Esophagus (tissue), 2 donors: ENCODE data around the gene NEGR1. TPM values are rescaled to one million over a fixed set of nuclear protein-coding genes. Genes with fewer than 3 reads are reported as not detected.

Experiments used
- H3K27ac ChIP-seq, 2 donors: one replicate each; pipeline ENCODE4 v1.5.1; 2013; ENCODE audit warnings: low read depth in 2 of 2, mild to moderate bottlenecking in 2 of 2, inconsistent platforms in 1 of 2, low read length in 1 of 2, moderate library complexity in 1 of 2
- H3K27me3 ChIP-seq, 2 donors: one replicate each; pipeline ENCODE4 v1.6.1; 2013; ENCODE audit warnings: low read length in 2 of 2, control low read depth in 1 of 2, mild to moderate bottlenecking in 1 of 2; ENCODE audit not compliant: insufficient read depth in 2 of 2, control insufficient read depth in 1 of 2
- H3K36me3 ChIP-seq, 2 donors: one replicate each; pipeline ENCODE4 v1.6.1; 2013; ENCODE audit warnings: low read length in 1 of 2; ENCODE audit not compliant: control insufficient read depth in 2 of 2, insufficient read depth in 2 of 2
- H3K4me1 ChIP-seq, 2 donors: one replicate each; pipeline ENCODE4 v1.6.1; 2013; ENCODE audit warnings: low read length in 1 of 2; ENCODE audit not compliant: control insufficient read depth in 2 of 2, insufficient read depth in 2 of 2
- H3K4me3 ChIP-seq, 2 donors: one replicate each; pipeline ENCODE4 v1.5.1; 2013; ENCODE audit warnings: low read length in 2 of 2, mild to moderate bottlenecking in 2 of 2, low read depth in 1 of 2, moderate library complexity in 1 of 2
- H3K9me3 ChIP-seq, 2 donors: one replicate each; pipeline ENCODE4 v1.6.1; 2013; ENCODE audit warnings: mild to moderate bottlenecking in 2 of 2, low read depth in 1 of 2, low read length in 1 of 2, moderate library complexity in 1 of 2; ENCODE audit not compliant: control insufficient read depth in 2 of 2, insufficient read depth in 1 of 2
- WGBS, 2 donors: extraction: QIAGEN DNeasy Blood & Tissue Kit; methylation state at CpG; one replicate each; pipeline ENCODE4 v1.1.7; 2013; 5-methylcytosine and 5-hydroxymethylcytosine counted together
- polyA plus RNA-seq, 2 donors: library from polyadenylated mRNA; stranded (reverse); fragments of 200-250 nt; gene quantifications; one replicate each; pipeline ENCODE4 v1.2.3, GENCODE V29; 2013
- donor health status: healthy with polysubstance abuse.
- donor health status: Bipolar disorder and iron deficiency.

NEGR1 gene
- polyA plus RNA-seq, 2 donors: 0.59 to 1.4 TPM

- Histone ChIP-seq H3K4me3 (no peak overlapping the region), H3K9me3 (peaks cover 0 to 10% of the 10 kb centered on the region in 2 donors), H3K4me1 (no peaks in the 10 kb centered on the region), H3K27me3 (no peaks in the 10 kb centered on the region), H3K36me3 (no peaks in the 10 kb centered on the region), H3K27ac (no peak overlapping the region)
Measured at GRCh38 chr1:71393301-71393700, 889.0 kb downstream of the NEGR1 start.

DNA sequence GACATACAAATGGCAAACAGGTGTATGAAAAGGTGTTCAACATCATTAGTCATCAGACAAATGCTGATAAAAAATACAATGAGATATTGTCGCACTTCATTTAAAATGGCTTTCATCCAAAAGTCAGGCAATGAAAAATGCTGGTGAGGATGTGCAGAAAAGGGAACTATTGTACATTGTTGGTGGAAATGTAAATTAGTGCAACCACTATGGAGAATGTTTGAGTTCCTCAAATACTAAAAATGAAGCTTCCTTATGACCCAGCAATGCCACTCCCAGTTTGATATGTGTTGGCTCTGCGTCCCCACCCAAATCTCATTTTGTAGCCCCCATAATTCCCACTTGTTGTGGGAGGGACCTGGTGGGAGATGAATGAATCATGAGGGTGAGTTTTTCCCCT lies 891.8 kb downstream of the NEGR1 start:
- no peaks in the 10 kb centered on the region for H3K27me3 ChIP-seq
- WGBS, 2 donors: 69 to 83% methylated on average over 2 of the region's 2 CpGs
- no peak overlapping the region for H3K27ac ChIP-seq
- no peaks in the 10 kb centered on the region for H3K36me3 ChIP-seq
- H3K9me3 ChIP-seq: peaks cover 0 to 7% of the 10 kb centered on the region in 2 donors
- no peaks in the 10 kb centered on the region for H3K4me1 ChIP-seq
- no peak overlapping the region for H3K4me3 ChIP-seq

DNA sequence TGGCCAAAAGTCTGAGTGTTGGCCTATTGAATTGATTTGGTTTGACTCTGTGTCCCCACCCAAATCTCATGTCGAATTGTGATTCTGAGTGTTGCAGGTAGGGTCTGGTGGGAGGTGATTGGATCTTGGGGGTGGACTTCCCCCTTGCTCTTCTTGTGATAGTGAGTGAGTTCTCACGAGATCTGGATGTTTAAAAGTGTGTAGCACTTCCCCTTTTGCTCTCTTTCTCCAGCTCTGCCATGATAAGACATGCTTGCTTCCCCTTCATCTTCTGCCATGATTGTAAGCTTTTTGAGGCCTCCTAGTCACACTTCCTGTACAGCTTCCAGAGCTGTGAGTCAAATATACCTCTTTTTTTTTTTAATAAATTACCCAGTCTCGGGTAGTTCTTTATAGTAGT lies 904.5 kb downstream of the NEGR1 start:
- H3K4me1 ChIP-seq: no peaks in the 10 kb centered on the region
- no peaks in the 10 kb centered on the region for H3K27me3 ChIP-seq
- H3K36me3 ChIP-seq: no peaks in the 10 kb centered on the region
- no peak overlapping the region for H3K27ac ChIP-seq
- H3K9me3 ChIP-seq: peaks cover 0 to 2% of the 10 kb centered on the region in 2 donors
- 66 to 75% methylated on average over 3 of the region's 3 CpGs for WGBS, 2 donors
- H3K4me3 ChIP-seq: no peak overlapping the region

- no peaks in the 10 kb centered on the region for H3K9me3 ChIP-seq
- no peak overlapping the region for H3K4me3 ChIP-seq
- 83 to 89% methylated on average over 2 of the region's 2 CpGs for WGBS, 2 donors
- H3K36me3 ChIP-seq: no peaks in the 10 kb centered on the region
- H3K27ac ChIP-seq: no peak overlapping the region
- no peaks in the 10 kb centered on the region for H3K27me3 ChIP-seq
- H3K4me1 ChIP-seq: no peaks in the 10 kb centered on the region
Measured at GRCh38 chr1:71372496-71372895, 909.8 kb downstream of the NEGR1 start.

- Histone ChIP-seq H3K27me3 (no peaks in the 10 kb centered on the region), H3K27ac (no peak overlapping the region), H3K36me3 (no peaks in the 10 kb centered on the region), H3K9me3 (no peaks in the 10 kb centered on the region), H3K4me1 (no peaks in the 10 kb centered on the region), H3K4me3 (no peak overlapping the region)
- 83 to 88% methylated on average over 1 of the region's 1 CpG for WGBS, 2 donors
Measured at GRCh38 chr1:71371581-71371980, 910.8 kb downstream of the NEGR1 start.

- Histone ChIP-seq H3K27ac (no peak overlapping the region), H3K27me3 (no peaks in the 10 kb centered on the region), H3K4me1 (no peaks in the 10 kb centered on the region), H3K9me3 (no peaks in the 10 kb centered on the region), H3K36me3 (no peaks in the 10 kb centered on the region), H3K4me3 (no peak overlapping the region)
- 75 to 79% methylated on average over 2 of the region's 2 CpGs for WGBS, 2 donors
Measured at GRCh38 chr1:71364236-71364635, 918.1 kb downstream of the NEGR1 start.

DNA sequence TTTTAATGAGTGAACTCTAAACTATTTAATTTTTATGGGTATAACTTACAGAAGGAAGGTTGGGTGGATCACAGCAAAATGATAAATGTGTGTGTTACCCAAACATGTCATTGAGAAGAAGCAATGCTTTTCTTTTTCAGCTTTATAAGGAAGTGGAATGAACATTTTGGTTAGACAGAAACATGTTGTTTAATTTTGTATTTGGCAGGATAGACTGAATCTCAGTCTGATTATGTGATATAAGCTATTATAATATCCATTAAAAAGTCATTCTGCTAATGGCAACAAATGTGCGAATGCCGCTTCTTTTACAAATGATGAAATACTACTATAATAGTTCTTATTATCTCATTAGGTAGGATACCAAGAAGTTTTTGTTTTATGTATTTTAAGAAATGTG lies 919.6 kb downstream of the NEGR1 start:
- Histone ChIP-seq H3K27ac (no peak overlapping the region), H3K9me3 (no peaks in the 10 kb centered on the region), H3K4me3 (no peak overlapping the region), H3K4me1 (no peaks in the 10 kb centered on the region), H3K36me3 (no peaks in the 10 kb centered on the region), H3K27me3 (no peaks in the 10 kb centered on the region)
- 65 to 70% methylated on average over 2 of the region's 2 CpGs for WGBS, 2 donors

DNA sequence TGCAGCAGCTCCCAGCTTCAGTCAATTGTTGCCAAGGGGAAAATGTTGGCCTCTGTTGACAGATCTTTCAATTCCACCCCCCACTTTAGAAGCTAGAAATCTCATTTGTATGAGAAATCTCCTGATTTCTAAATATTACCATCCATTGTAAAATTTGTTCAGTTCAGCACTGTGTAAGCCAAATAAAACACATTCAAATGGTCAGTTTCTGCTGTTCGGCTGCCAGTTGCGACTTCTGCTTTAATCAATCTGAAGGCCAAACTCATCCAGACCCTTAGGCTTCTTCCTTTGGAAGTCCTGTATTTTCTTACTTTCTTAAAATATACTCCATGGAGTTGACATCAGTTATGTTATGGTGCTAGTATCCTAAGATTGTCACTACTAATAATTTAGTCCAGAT lies 920.3 kb downstream of the NEGR1 start:
- H3K9me3 ChIP-seq: no peaks in the 10 kb centered on the region
- no peaks in the 10 kb centered on the region for H3K27me3 ChIP-seq
- no peaks in the 10 kb centered on the region for H3K36me3 ChIP-seq
- H3K27ac ChIP-seq: no peak overlapping the region
- H3K4me3 ChIP-seq: no peak overlapping the region
- no peaks in the 10 kb centered on the region for H3K4me1 ChIP-seq
- 69 to 74% methylated on average over 2 of the region's 2 CpGs for WGBS, 2 donors

DNA sequence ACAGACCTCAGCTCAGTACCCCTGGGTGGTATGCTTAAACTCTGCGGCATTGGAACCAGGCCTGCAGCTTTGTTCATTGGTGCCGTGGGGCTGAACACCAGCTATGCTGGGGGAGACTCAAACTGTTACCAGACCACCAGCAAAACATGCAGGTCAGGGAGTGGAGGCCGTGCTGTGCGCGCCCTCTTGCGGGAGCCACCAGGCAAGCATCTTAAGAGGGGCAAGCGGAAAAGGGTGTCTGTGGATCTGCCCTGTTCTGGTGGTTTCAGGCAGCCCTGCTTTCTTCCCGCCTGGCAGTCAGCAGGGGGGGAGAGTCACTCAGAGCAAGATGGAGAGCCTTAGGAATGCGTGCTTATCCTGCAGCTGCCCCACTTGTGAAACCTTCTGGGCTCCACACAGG lies 924.6 kb downstream of the NEGR1 start:
- WGBS, 2 donors: 81 to 92% methylated on average over 9 of the region's 9 CpGs
- Histone ChIP-seq H3K9me3 (no peaks in the 10 kb centered on the region), H3K36me3 (no peaks in the 10 kb centered on the region), H3K27ac (no peak overlapping the region), H3K27me3 (no peaks in the 10 kb centered on the region), H3K4me1 (no peaks in the 10 kb centered on the region), H3K4me3 (no peak overlapping the region)

- no peaks in the 10 kb centered on the region for H3K27me3 ChIP-seq
- WGBS, 2 donors: 43 to 60% methylated on average over 1 of the region's 1 CpG
- no peaks in the 10 kb centered on the region for H3K4me1 ChIP-seq
- no peak overlapping the region for H3K4me3 ChIP-seq
- H3K27ac ChIP-seq: no peak overlapping the region
- no peaks in the 10 kb centered on the region for H3K9me3 ChIP-seq
- no peaks in the 10 kb centered on the region for H3K36me3 ChIP-seq
Measured at GRCh38 chr1:71351438-71351837, 930.9 kb downstream of the NEGR1 start.
